Left lobe of liver (tissue), 2 donors: ENCODE data around the gene CLIP2. TPM values are rescaled to one million over a fixed set of nuclear protein-coding genes. Genes with fewer than 3 reads are reported as not detected.
"Not testable (repeated sequence)": the region's sequence is repeated elsewhere in the genome, so short reads cannot be mapped to it uniquely, and the experiment has no call there.

ENCODE experiments used
- ATAC-seq: fragments of 200-7000 bp; cut with Tn5 transposase; one replicate; pipeline ENCODE4 v1.9.1; 2020; ENCODE audit warnings: mild to moderate bottlenecking, moderate library complexity
- DNase-seq: peaks from one replicate; pipeline ENCODE4 v3.0.0-alpha.2; 2020; ENCODE audit warnings: low spot score
- total RNA-seq: library from RNA; stranded (reverse); gene quantifications from one replicate; pipeline ENCODE4 v1.2.1, GENCODE V29; 2021
- donor health status: DM: no; HTN: no; CAD: no; lungs with moderate emphysema.
- donor health status: DM: no; HTN: yes; CAD: no.

Gene CLIP2
- total RNA-seq, 1 donor from 2014 or later = 5.4 TPM

- ATAC-seq (peak; percentile 6), DNase-seq (no peak)
Measured at GRCh38 chr7:74400420-74401136, 111.4 kb downstream of the CLIP2 start.

DNA sequence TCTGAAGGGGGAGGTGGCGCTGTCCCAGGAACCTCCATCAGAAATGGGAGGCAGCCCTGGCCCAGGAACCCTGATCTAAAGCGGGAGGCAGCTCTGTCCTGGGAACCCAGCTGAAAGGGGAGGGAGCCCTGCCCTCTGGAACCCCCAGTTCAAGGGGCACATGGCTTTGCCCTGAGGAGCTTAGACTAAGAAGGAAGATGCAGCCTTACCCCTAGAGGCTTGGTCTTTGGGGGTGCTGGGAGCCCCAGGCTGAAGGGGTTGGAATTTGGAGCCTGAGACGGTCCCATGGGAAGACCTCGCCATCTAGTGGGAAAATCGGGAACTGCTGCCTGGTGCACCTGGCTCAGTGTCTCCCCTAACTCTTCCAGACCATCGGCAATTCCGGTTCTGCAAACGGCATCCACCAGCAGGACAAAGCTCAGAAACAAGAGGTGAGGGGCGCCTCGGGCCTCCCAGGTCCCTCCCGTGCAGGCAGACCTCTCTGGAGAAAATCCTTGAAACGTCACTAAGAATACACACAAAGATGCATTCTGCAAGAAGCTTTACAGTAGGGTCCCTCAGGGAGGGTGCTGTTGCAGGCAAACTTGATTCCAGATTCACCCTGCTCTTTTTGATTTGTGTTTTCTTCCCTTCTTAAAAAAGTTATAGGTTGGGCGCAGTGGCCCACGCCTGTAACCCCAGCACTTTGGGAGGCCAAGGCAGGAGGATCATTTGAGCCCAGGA, 112.1 kb downstream of the CLIP2 start:
- ATAC-seq = peak; percentile 91
- DNase-seq = peak; percentile 65

GRCh38 chr7:74402668-74403067, 113.5 kb downstream of the CLIP2 start:
- not testable (repeated sequence) for DNase-seq

DNA sequence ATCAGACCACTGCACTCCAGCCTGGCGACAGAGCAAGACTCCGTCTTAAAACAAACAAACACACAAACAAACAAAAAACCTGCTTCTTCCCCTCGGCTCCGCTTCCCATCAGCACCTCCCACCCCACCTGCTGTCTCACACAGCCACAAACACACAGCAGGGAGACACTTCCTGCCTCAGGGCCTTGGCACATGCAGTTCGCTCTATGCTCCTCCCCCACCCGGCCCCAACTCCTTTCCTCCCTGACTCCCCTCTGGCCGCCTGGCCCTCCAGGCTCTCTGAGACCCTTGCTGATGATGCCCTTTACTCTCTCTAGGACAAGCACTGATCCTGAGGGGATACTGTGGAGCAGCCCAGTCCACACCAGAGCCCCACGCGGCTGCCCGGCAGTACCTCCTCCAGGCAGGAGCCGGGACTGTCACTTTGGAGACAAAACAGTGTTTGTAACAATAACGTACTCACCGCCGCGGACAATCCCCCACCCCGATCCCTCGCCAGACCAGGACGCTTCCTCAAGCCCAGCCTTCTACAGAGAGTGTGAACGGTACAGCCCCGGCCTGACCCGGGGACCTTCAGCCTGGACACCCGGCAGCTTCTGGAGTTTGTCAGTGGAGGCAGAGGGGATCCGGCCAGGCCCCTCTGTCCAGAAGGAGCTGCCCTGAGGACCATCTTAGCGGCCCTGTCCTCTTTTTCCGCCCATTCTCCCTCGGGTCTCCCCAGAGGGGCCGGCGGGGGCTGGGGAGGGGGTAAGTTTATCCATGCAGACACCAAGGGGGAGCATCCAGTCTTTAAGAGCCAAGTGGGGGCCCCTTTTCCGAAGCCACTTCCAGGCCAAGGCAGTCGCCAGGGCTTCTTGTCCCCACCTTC, 114.5 kb downstream of the CLIP2 start:
- ATAC-seq (no peak), DNase-seq (no peak)

More at GRCh38 chr7:74402668-74403067, 113.5 kb downstream of the CLIP2 start:
- not testable (repeated sequence) for ATAC-seq

- DNase-seq = no peak
Measured at GRCh38 chr7:74404388-74404700, 115.1 kb downstream of the CLIP2 start.

GRCh38 chr7:74404741-74405140, 115.5 kb downstream of the CLIP2 start:
- ATAC-seq = no peak
- no peak for DNase-seq

More at GRCh38 chr7:74404388-74404700, 115.1 kb downstream of the CLIP2 start:
- ATAC-seq = no peak

- no peak for DNase-seq
- no peak for ATAC-seq
Measured at GRCh38 chr7:74405191-74405898, 116.1 kb downstream of the CLIP2 start.

GRCh38 chr7:74405899-74406512, 116.8 kb downstream of the CLIP2 start:
- ATAC-seq (no peak), DNase-seq (no peak)

- ATAC-seq (no peak), DNase-seq (no peak)
Measured at GRCh38 chr7:74407958-74408357, 118.8 kb downstream of the CLIP2 start.

DNA sequence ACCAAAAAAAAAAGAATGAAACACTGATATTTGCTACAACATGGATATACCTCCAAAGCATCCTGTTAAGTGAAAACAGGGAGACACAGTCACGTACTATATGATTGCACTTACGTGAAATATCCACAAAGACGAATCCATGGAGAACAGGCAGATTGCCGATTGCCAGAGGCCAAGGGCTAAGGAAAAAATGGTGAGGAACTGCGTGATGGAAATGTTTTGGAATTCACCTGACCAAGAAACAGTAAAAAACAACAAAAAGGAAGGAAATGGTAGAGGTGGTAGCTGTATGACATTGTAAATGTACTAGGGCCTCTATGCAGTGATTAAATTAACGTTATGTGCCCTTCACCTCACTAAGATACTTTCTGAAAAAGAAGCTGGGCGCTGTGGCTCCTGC, 120.4 kb downstream of the CLIP2 start:
- ATAC-seq = no peak
- DNase-seq = no peak

- DNase-seq = no peak
- no peak for ATAC-seq
Measured at GRCh38 chr7:74410772-74411171, 121.6 kb downstream of the CLIP2 start.

GRCh38 chr7:74411571-74411970, 122.4 kb downstream of the CLIP2 start:
- not testable (repeated sequence) for DNase-seq, ATAC-seq

GRCh38 chr7:74412056-74412455, 122.8 kb downstream of the CLIP2 start:
- DNase-seq = no peak
- no peak for ATAC-seq

DNA sequence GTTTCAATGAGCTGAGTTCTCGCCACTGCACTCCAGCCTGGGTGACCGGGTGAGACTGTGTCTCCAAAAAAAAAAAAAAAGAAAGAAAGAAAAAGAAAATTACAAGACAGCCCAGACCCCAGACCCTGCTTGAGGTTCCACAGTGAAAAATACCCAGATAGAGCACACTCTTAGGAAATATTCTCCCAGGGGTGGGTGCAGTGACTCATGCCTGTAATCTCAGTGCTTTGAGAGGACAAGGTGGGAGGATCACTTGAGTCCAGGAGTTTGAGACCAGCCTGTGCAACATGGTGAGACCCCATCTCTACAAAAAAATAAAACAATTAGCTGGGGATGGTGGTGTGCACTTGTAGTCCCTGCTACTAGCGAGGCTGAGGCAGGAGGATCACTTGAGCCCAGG, 123.4 kb downstream of the CLIP2 start:
- DNase-seq (no peak), ATAC-seq (no peak)

DNA sequence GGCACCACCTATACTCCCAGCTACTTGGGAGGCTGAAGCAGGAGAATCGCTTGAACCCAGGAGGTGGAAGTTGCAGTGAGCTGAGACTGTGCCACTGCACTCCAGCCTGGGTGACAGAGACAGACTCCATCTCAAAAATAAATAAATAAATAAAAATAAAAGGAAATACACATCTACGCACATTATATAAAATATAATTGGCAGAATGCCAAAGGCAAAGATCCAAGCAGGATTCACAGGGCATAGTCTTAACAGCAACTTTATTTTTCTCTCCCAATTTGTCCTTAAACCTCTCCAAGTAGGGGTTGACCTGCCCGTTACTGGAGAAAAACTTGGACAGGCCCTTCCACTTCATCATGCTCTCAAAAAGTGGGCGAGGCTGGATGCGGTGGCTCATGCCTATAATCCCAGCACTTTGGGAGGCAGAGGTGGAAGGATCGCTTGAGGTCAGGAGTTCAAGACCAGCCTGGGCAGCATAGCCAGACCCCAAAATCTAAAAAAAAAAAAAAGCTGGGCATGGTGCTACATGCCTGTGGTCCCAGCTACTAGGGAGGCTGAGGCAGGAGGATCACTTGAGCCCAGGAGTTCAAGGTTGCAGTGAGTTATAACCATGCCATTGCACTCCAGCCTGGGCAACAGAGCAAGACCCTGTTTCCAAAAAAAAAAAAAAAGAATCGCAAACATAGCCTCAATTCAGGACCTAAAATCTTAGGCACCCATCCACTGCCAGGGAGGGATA, 125.6 kb downstream of the CLIP2 start:
- ATAC-seq, DNase-seq: not testable (repeated sequence)

- DNase-seq = peak; percentile 75
- peak; percentile 100 for ATAC-seq
Measured at GRCh38 chr7:74417419-74417971, 128.3 kb downstream of the CLIP2 start.

DNA sequence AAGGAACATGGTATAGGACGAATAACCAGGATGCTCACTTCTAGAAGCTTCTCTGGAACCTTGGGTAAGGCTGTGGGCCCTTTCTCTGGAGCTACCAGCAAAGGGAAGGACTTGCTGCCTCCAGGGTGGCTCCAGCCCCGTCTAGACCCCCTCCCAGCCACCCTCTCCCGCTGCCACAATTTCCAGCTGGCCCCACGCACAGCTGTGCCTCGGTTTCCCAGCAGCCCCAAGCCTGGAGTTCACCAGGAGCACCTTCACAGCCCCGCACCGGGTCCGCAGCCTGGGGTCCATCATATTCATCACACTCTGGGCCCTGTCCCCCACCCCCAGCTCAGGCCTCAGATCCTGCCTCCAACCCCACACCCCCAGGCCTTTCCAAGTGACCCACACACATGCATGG, 128.9 kb downstream of the CLIP2 start:
- ATAC-seq = no peak
- DNase-seq = no peak

- no peak for ATAC-seq
- DNase-seq = no peak
Measured at GRCh38 chr7:74418538-74418937, 129.3 kb downstream of the CLIP2 start.

GRCh38 chr7:74419232-74419631, 130.0 kb downstream of the CLIP2 start:
- not testable (repeated sequence) for ATAC-seq

More at GRCh38 chr7:74419232-74419631, 130.0 kb downstream of the CLIP2 start:
- not testable (repeated sequence) for DNase-seq
